HepG2 (cell line): ENCODE measurements around the gene ATXN7L2. TPM values are rescaled to one million over a fixed set of nuclear protein-coding genes. Genes with fewer than 3 reads are reported as not detected.

Experiments
- ATAC-seq: fragments of 200-7000 bp; cut with Tn5 transposase; 3 replicates; pipeline ENCODE4 v1.9.1; 2020; ENCODE audit warnings: mild to moderate bottlenecking, moderate library complexity
- BruUV-seq: library from RNA; stranded (reverse); fragments of 400-500 nt; replicated peaks from 2 replicates; lab custom pipeline; 2021; lab: Mats Ljungman, UMichigan
- CTCF ChIA-PET: fragments of 300-600 bp; formaldehyde crosslinking; extraction: SDS; loops from one replicate; lab custom pipeline; 2021; ENCODE audit warnings: low total read pairs, inconsistent platforms, low intra/inter-chr PET ratio; lab: Yijun Ruan, JAX
- POLR2A ChIA-PET: fragments of 350-600 bp; sonication (Branson Sonifier 250); formaldehyde crosslinking; loops from one replicate; lab custom pipeline; 2020; ENCODE audit warnings: antibody characterized with exemption, inconsistent platforms; lab: Yijun Ruan, JAX
- DNase-seq: peaks from one replicate; pipeline ENCODE4 v3.0.0-alpha.2; 2015; ENCODE audit warnings: low spot score
- FAIRE-seq: peaks from 3 replicates; lab custom pipeline; 2011; peaks lifted over from hg19 to GRCh38; lab: Jason Lieb, UNC
- H2AFZ ChIP-seq: one replicate; pipeline ENCODE4 v1.6.1; 2011; ENCODE audit warnings: low read length, inconsistent platforms
- H3K27ac ChIP-seq: fragments of 300-600 bp; 3 replicates; pipeline ENCODE4 v1.8.0; 2011; ENCODE audit warnings: mixed run types, mild to moderate bottlenecking, mixed read lengths, low read length, inconsistent platforms; ENCODE audit not compliant: insufficient read depth; ENCODE audit errors: extremely low read length
- H3K27me3 ChIP-seq, 2 experiments: fragments of 200-600 bp in 1 of 2; 2 replicates in 1 of 2; 3 replicates in 1 of 2; pipeline versions ENCODE4 v1.6.0 to v1.8.0; 2011; ENCODE audit warnings: low read length in 2 of 2, mild to moderate bottlenecking in 2 of 2, moderate library complexity in 2 of 2, inconsistent platforms in 1 of 2; ENCODE audit not compliant: insufficient read depth in 2 of 2, control insufficient read depth in 1 of 2
- H3K36me3 ChIP-seq, 2 experiments: fragments of 200-600 bp in 1 of 2; replicated peaks in 1 of 2; 2 replicates in 1 of 2; 3 replicates in 1 of 2; pipeline versions ENCODE4 v1.5.1 to v1.8.0; 2011; ENCODE audit warnings: low read length in 2 of 2, inconsistent platforms in 1 of 2; ENCODE audit not compliant: insufficient read depth in 2 of 2, control insufficient read depth in 1 of 2
- H3K4me1 ChIP-seq: 2 replicates; pipeline ENCODE4 v1.5.1; 2012; ENCODE audit warnings: low read length, inconsistent platforms; ENCODE audit not compliant: insufficient read depth
- H3K4me2 ChIP-seq: 2 replicates; pipeline ENCODE4 v1.6.0; 2011; ENCODE audit warnings: low read depth, low read length, inconsistent platforms
- H3K4me3 ChIP-seq, 3 experiments: fragments of 200-600 bp in 1 of 3; sonication (generic), shearing (Covaris generic) in 1 of 3; replicated peaks in 1 of 3; 2 replicates each; pipeline ENCODE4 v1.5.1; 2011 to 2016; ENCODE audit warnings: low read length in 3 of 3, inconsistent platforms in 2 of 3, low read depth in 2 of 3, mild to moderate bottlenecking in 2 of 3, control low read depth in 1 of 3, mixed read lengths in 1 of 3; ENCODE audit not compliant: insufficient read depth in 1 of 3
- H3K79me2 ChIP-seq: one replicate; pipeline ENCODE4 v1.6.1; 2011; ENCODE audit warnings: low read length, inconsistent platforms; ENCODE audit not compliant: insufficient read depth
- H3K9ac ChIP-seq: 2 replicates; pipeline ENCODE4 v1.6.0; 2011; ENCODE audit warnings: mild to moderate bottlenecking, low read depth, low read length, inconsistent platforms; ENCODE audit not compliant: insufficient read depth
- H3K9me3 ChIP-seq: 2 replicates; pipeline ENCODE4 v1.5.1; 2012; ENCODE audit warnings: mild to moderate bottlenecking, low read length
- H4K20me1 ChIP-seq: 2 replicates; pipeline ENCODE4 v1.6.0; 2011; ENCODE audit warnings: inconsistent platforms, mild to moderate bottlenecking, low read length, moderate library complexity; ENCODE audit not compliant: insufficient read depth
- CHD2 ChIP-seq: IDR thresholded peaks from 2 replicates; pipeline ENCODE4 v1.6.1; 2011; ENCODE audit warnings: low read depth, low read length, improper control_type of control experiment
- DNMT3B ChIP-seq: conservative IDR thresholded peaks from 2 replicates; pipeline ENCODE4 v1.6.1; 2016; ENCODE audit warnings: missing biosample characterization, control low read depth
- HNF1B ChIP-seq: sonication (generic); formaldehyde crosslinking; IDR thresholded peaks from 2 replicates; pipeline ENCODE4 v1.5.1; 2020; ENCODE audit warnings: mild to moderate bottlenecking, moderate library complexity, missing genetic modification reagents
- SKIL ChIP-seq: sonication (generic); formaldehyde crosslinking; IDR thresholded peaks from 2 replicates; pipeline ENCODE4 v1.8.0; 2022; ENCODE audit warnings: missing genetic modification reagents, mild to moderate bottlenecking, moderate library complexity, borderline replicate concordance
- SMAD3 ChIP-seq: sonication (generic); formaldehyde crosslinking; IDR thresholded peaks from 2 replicates; pipeline ENCODE4 v1.4.0; 2020; ENCODE audit warnings: missing genetic modification reagents
- ZHX2 ChIP-seq, 2 experiments: sonication (generic) in 1 of 2; formaldehyde crosslinking in 1 of 2; IDR thresholded peaks; 2 replicates each; pipeline versions ENCODE4 v1.6.1 to v1.9.0; 2014 to 2022; ENCODE audit warnings: antibody characterized with exemption in 1 of 2, borderline replicate concordance in 1 of 2, inconsistent platforms in 1 of 2, low read depth in 1 of 2, missing genetic modification reagents in 1 of 2
- ZNF143 ChIP-seq: sonication (generic); formaldehyde crosslinking; IDR thresholded peaks from 2 replicates; pipeline ENCODE4 v1.4.0; 2020; ENCODE audit warnings: missing genetic modification reagents
- ZNF569 ChIP-seq: sonication (generic); formaldehyde crosslinking; IDR thresholded peaks from 2 replicates; pipeline ENCODE4 v1.5.0; 2020; ENCODE audit warnings: mild to moderate bottlenecking, missing genetic modification reagents, moderate library complexity, borderline replicate concordance
- WGBS: methylation state at CpG from one replicate; pipeline ENCODE4 v1.1.6; 2017; ENCODE audit warnings: low lambda C conversion rate; 5-methylcytosine and 5-hydroxymethylcytosine counted together
- in situ Hi-C: cut with HindIII; loops from 2 replicates; pipeline ENCODE4 v1.10.0; 2017; ENCODE audit warnings: low pct_unique_long_range_greater_than_20kb; ENCODE audit not compliant: extremely low pct_ligation_motif_present
- intact Hi-C: fragments of 100-400 bp; cut with micrococcal nuclease; formaldehyde crosslinking; loops from one replicate; pipeline ENCODE4 v1.10.0; 2022; ENCODE audit not compliant: unreplicated experiment
- polyA plus RNA-seq, 8 experiments: library from polyadenylated mRNA; depleted of rRNA in 3 of 8; stranded (reverse) in 7 of 8; unstranded in 1 of 8; fragments of >200 nt; fragmentation: Illumina TruSeq in 4 of 8; extraction: Trizol in 4 of 8; gene quantifications; 2 replicates each; pipeline versions ENCODE4 v1.2.1 to v1.2.3, GENCODE V29; 2011 to 2016; ENCODE audit warnings: low read depth in 4 of 8, missing spikeins in 1 of 8, mixed read lengths in 1 of 8; ENCODE audit not compliant: insufficient read depth in 1 of 8
- total RNA-seq, 5 experiments: library from RNA; depleted of rRNA; stranded (reverse); fragments of >200 nt; fragmentation: Illumina TruSeq; extraction: Trizol; gene quantifications; 2 replicates each; pipeline ENCODE4 v1.2.3, GENCODE V29; 2016; ENCODE audit warnings: low read depth in 1 of 5

ATXN7L2 gene
- total and polyA plus RNA-seq, 2 of the 13 experiments (the other 11 are each of a cell fraction or from before 2014, with no cell fraction given), result 2.7 to 2.8 TPM

GRCh38 chr1:109529881-109530456 is 46.3 kb downstream of the ATXN7L2 start:
- Histone ChIP-seq H3K36me3 (no peaks in the 10 kb centered on the region), H3K4me2 (peak overlapping the region; percentile 50), H4K20me1 (no peaks in the 10 kb centered on the region), H3K9me3 (no peaks in the 10 kb centered on the region), H3K9ac (no peak overlapping the region), H2AFZ (no peak overlapping the region), H3K4me1 (peaks cover 18% of the 10 kb centered on the region; the same call in 1 of the 2 replicates), H3K27ac (no peak overlapping the region), H3K4me3 (peak overlapping the region in 1 of 3 experiments; percentile 8; a peak in 1 of 6 replicates), H3K79me2 (no peaks in the 10 kb centered on the region), H3K27me3 (peaks cover 7 to 59% of the 10 kb centered on the region in 2 experiments; a peak in 4 of 5 replicates)
- in situ Hi-C loops (loop anchor here (5.0 to 10.0 kb wide), 2 partner anchors 38 to 265 kb away; partner anchors contain the start of gene CYB561D1), intact Hi-C loops (no loop called here)
- DNase-seq, result no peak
- peak; percentile 19 for ATAC-seq
- WGBS, result 11% methylated on average over 4 of the region's 8 CpGs
- ChIA-PET CTCF (interaction anchor here (1.0 to 3.9 kb wide), 2 partner anchors 31 to 39 kb away, joined by 3 to 45 read pairs; no protein-coding TSS in a partner anchor), POLR2A (interaction anchor here (0.6 to 4.4 kb wide), 6 partner anchors 15 to 126 kb away, joined by 3 to 18 read pairs (median 4); partner anchors contain the start of genes CYB561D1, GNAI3 and GSTM4)
- BruUV-seq, result no TSS peak
- TF ChIP-seq SMAD3 (CRISPR knock-in tag) (no peak), SKIL (CRISPR knock-in tag) (no peak), ZHX2 (IDR thresholded peaks at IDR 0.05; ENCODE audit: low read depth) (no peak), ZHX2 (CRISPR knock-in tag; IDR thresholded peaks at IDR 0.05; ENCODE audit: borderline replicate concordance) (no peak), ZNF569 (no peak), ZNF143 (CRISPR knock-in tag) (no peak), DNMT3B (CRISPR knock-in tag) (no peak), HNF1B (no peak), CHD2 (no peak)
- FAIRE-seq, result no peak
